VCaP (cell line): Measurements from ENCODE around the gene RAB4A.

Experiments used
- H3K27ac ChIP-seq: fragments of 450-650 bp; 2 replicates; pipeline ENCODE4 v1.5.1; 2017
- TF ChIP-seq, protein P1 (sequence below): fragments of 450-650 bp; conservative IDR thresholded peaks from 2 replicates; pipeline ENCODE4 v1.5.1; 2017; ENCODE audit warnings: mild to moderate bottlenecking, moderate library complexity

Gene RAB4A

DNA sequence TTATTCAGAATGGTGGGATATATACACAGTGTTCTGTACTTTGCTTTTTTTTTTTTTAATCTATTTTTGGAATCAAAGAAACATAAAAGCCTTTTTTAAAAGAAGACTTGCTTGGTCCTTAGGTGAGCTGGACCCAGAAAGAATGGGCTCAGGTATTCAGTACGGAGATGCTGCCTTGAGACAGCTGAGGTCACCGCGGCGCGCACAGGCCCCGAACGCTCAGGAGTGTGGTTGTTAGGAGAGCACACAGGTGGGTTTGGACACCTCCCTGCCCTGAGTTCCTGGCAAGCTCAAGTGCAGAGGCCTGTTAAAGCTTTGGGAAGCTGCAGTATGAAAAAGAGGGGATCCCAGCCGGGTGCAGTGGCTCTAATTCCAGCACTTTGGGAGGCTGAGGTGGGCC lies 31.8 kb downstream of the RAB4A start:
- TF ChIP-seq, protein P1, sequence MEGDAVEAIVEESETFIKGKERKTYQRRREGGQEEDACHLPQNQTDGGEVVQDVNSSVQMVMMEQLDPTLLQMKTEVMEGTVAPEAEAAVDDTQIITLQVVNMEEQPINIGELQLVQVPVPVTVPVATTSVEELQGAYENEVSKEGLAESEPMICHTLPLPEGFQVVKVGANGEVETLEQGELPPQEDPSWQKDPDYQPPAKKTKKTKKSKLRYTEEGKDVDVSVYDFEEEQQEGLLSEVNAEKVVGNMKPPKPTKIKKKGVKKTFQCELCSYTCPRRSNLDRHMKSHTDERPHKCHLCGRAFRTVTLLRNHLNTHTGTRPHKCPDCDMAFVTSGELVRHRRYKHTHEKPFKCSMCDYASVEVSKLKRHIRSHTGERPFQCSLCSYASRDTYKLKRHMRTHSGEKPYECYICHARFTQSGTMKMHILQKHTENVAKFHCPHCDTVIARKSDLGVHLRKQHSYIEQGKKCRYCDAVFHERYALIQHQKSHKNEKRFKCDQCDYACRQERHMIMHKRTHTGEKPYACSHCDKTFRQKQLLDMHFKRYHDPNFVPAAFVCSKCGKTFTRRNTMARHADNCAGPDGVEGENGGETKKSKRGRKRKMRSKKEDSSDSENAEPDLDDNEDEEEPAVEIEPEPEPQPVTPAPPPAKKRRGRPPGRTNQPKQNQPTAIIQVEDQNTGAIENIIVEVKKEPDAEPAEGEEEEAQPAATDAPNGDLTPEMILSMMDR, result no peak

DNA sequence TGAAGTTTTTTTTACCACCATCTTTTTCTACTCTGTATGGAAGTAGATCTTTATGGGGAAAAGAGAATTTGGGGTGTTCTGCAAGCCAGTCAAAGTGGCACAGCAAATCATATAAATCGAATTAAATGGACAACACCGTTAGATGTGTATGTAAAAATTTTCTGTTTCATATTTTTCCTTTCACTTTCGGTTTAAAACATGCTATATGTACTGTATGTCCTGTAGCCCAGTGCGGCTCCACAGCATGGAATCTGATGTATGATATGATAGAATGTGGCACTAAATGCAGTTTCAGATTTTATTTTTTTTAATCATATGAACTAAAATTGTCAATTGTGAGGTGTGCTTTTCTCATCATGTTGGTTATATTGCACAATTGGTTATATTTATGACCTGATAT lies 32.9 kb downstream of the RAB4A start:
- H3K27ac ChIP-seq, result no peak overlapping the region
- TF ChIP-seq, protein P1, result no peak

More for the DNA sequence above, 31.8 kb downstream of the RAB4A start:
- no peak overlapping the region for H3K27ac ChIP-seq

DNA sequence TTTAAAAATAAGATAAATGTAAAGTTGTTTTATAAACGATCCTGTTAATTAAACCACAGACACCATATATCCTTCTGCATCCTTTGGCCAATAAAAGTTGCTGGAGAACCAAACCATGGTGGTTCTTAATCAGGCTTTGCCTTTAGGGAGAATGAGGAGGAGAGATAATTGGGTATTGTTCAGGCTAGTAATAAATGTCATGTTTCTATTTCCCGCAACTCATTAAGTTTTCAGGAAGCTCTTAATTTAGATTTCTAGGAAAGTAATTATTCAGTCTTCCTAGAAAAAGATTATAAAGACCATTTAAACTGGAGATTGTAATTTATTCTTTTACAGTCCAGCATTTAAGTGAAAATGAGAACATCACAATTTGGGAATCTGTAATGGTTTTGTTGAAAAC lies 34.5 kb downstream of the RAB4A start:
- no peak overlapping the region for H3K27ac ChIP-seq
- TF ChIP-seq, protein P1, result no peak

DNA sequence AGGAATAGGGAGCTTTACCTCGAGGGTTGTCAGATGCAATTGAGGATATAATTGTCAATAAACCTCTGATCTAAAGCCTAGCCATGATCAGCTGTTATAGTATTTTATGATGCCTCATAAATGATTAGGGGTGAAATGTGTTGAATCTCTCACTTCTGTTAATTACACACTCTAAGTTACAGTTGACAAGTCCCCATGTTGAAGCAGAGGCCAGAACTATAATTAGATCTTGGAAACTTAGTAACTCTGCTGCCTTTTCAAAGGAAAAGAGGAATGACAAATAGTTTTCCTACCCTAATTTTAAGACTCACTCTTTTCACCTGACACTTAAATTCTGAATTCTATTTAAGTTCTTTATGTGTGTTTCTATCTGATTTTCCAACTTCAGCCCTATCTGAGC lies 38.2 kb downstream of the RAB4A start:
- TF ChIP-seq, protein P1, result no peak
- H3K27ac ChIP-seq, result no peak overlapping the region

DNA sequence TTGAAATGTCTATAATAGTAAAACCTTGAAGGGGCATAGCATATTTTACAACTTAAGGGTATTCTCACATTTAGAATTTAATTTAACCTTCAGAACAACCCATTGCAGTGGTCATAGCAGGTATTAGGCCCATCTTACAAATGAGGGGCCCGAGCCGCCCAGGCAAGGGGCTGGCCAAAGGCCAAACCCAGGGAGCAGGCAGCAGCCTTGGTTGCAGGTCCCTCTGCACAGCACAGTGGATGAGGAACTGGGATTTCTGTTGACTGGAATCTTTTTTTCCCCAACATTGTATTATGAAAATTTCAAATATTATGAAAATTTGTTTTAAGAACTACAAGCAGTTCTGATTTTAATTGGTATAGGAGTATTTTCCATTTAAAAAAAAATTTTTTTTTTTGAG lies 38.8 kb downstream of the RAB4A start:
- no peak overlapping the region for H3K27ac ChIP-seq
- TF ChIP-seq, protein P1, result no peak

DNA sequence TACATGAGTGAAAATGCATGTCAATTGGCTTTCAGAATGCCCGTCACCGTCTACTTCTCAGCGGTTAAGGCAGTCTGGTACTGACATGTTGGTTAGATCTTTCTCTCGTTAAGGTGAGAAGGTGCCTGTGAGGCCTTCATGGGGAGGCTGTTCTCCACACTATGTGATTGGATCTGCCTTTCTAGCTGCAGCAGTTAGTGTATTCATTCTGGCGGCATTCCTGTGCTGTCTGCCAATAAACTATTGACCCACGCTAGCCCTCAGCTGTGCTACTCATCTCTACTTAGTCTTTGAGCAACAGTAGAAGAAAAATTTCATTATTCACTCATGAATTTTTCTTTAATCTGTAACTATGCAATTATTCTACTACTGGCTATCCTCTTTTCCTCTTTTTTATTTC lies 39.9 kb downstream of the RAB4A start:
- no peak overlapping the region for H3K27ac ChIP-seq
- TF ChIP-seq, protein P1, result no peak

DNA sequence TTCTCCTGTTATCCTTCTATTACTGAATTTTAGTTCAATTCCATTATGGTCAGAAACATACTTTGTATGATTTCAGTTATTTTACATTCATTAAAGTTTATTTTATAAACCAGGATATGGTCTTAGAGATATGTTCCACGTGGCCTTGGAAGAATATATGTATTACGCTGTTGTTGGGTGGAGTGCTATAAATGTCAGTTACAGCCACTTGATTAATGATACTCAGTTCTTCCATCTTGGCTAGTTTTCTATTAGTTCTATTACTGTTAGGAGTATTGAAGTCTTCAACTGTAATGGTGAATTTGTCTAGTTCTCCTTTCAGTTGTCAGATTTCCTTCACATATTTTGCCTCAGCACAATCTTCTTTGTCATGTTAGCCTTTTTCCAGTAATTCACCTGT lies 45.3 kb downstream of the RAB4A start:
- TF ChIP-seq, protein P1, result no peak
- no peak overlapping the region for H3K27ac ChIP-seq

DNA sequence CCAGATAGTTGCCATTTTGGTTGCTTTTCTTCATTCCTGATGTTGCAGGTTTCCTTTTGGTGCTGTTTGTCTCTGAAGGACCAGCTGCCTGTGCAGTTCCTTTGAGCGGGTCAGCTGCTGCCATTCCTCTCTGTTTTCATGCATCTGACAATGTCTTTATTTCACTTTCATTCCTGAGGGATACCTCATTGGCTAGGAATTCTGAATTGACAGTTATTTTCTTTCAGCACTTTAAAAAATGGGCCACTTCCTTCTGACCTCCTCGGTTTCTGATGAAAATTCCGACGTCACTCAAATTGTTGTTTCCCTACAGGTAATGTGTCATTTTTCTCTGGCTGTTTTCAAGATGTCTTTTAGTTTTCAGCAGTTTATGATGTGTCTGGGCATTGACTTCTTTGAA lies 47.1 kb downstream of the RAB4A start:
- H3K27ac ChIP-seq, result no peak overlapping the region
- TF ChIP-seq, protein P1, result no peak
